HG03097 (cell line): ENCODE results near the gene GLIS1.
"Not testable (repeated sequence)": the region's sequence is repeated elsewhere in the genome, so short reads cannot be mapped to it uniquely, and the experiment has no call there.

Experiments used
- ATAC-seq: cut with Tn5 transposase; IDR thresholded peaks from one replicate; pipeline ENCODE4 v1.9.1; 2021; ENCODE audit not compliant: unreplicated experiment, low FRiP score

GLIS1 gene

GRCh38 chr1:53656747-53657530, 82.0 kb downstream of the GLIS1 start:
- ATAC-seq: no peak

GRCh38 chr1:53655931-53656746, 82.8 kb downstream of the GLIS1 start:
- ATAC-seq: no peak

GRCh38 chr1:53654216-53655210, 84.5 kb downstream of the GLIS1 start:
- ATAC-seq: no peak

- ATAC-seq: no peak
Measured at GRCh38 chr1:53653631-53654030, 85.3 kb downstream of the GLIS1 start.

GRCh38 chr1:53653200-53653575, 85.8 kb downstream of the GLIS1 start:
- no peak for ATAC-seq

- ATAC-seq: no peak
Measured at GRCh38 chr1:53652441-53653199, 86.3 kb downstream of the GLIS1 start.

GRCh38 chr1:53651356-53651755, 87.6 kb downstream of the GLIS1 start:
- ATAC-seq: no peak

GRCh38 chr1:53648516-53648915, 90.4 kb downstream of the GLIS1 start:
- no peak for ATAC-seq

- not testable (repeated sequence) for ATAC-seq
Measured at GRCh38 chr1:53647915-53648314, 91.0 kb downstream of the GLIS1 start.

GRCh38 chr1:53646732-53647131, 92.2 kb downstream of the GLIS1 start:
- no peak for ATAC-seq

- no peak for ATAC-seq
Measured at GRCh38 chr1:53645690-53646078, 93.3 kb downstream of the GLIS1 start.

- ATAC-seq: no peak
Measured at GRCh38 chr1:53644909-53645689, 93.9 kb downstream of the GLIS1 start.

- ATAC-seq: no peak
Measured at GRCh38 chr1:53644496-53644895, 94.5 kb downstream of the GLIS1 start.

- ATAC-seq: no peak
Measured at GRCh38 chr1:53643881-53644390, 95.0 kb downstream of the GLIS1 start.

- ATAC-seq: no peak
Measured at GRCh38 chr1:53643041-53643880, 95.7 kb downstream of the GLIS1 start.

- no peak for ATAC-seq
Measured at GRCh38 chr1:53642607-53643006, 96.4 kb downstream of the GLIS1 start.

- ATAC-seq: no peak
Measured at GRCh38 chr1:53642215-53642555, 96.8 kb downstream of the GLIS1 start.

GRCh38 chr1:53641481-53642214, 97.3 kb downstream of the GLIS1 start:
- no peak for ATAC-seq
